Calu3 (cell line): Measurements from ENCODE around the gene TM7SF2. TPM values are rescaled to one million over a fixed set of nuclear protein-coding genes. Genes with fewer than 3 reads are reported as not detected.

Experiments
- BruUV-seq: library from RNA; stranded (reverse); fragments of 400-500 nt; replicated peaks from 2 replicates; lab custom pipeline; 2021; lab: Mats Ljungman, UMichigan
- CTCF ChIA-PET: fragments of 300-600 bp; sonication (Branson Sonifier 250); formaldehyde crosslinking; loops from one replicate; lab custom pipeline; 2022; ENCODE audit warnings: antibody characterized with exemption; lab: Charles Lee
- DNase-seq: peaks from one replicate; pipeline ENCODE4 v3.0.0; 2022
- H3K27ac Mint-ChIP-seq: one replicate; pipeline ENCODE4 v1.8.0; 2022; ENCODE audit warnings: mixed read lengths; ENCODE audit not compliant: unreplicated experiment
- H3K27me3 Mint-ChIP-seq: one replicate; pipeline ENCODE4 v1.8.0; 2022; ENCODE audit warnings: mixed read lengths; ENCODE audit not compliant: unreplicated experiment
- H3K36me3 Mint-ChIP-seq: one replicate; pipeline ENCODE4 v1.8.0; 2022; ENCODE audit warnings: mild to moderate bottlenecking, moderate library complexity, mixed read lengths; ENCODE audit not compliant: insufficient read depth, unreplicated experiment
- H3K4me1 Mint-ChIP-seq: one replicate; pipeline ENCODE4 v1.8.0; 2022; ENCODE audit warnings: mild to moderate bottlenecking, low read depth, mixed read lengths; ENCODE audit not compliant: unreplicated experiment
- H3K4me3 Mint-ChIP-seq: one replicate; pipeline ENCODE4 v1.8.0; 2022; ENCODE audit warnings: mild to moderate bottlenecking, low read depth, moderate library complexity, mixed read lengths; ENCODE audit not compliant: unreplicated experiment
- H3K9me3 Mint-ChIP-seq: one replicate; pipeline ENCODE4 v1.8.0; 2022; ENCODE audit warnings: low read depth, mixed read lengths; ENCODE audit not compliant: unreplicated experiment
- CTCF ChIP-seq: fragments of 200-600 bp; IDR thresholded peaks from one replicate; pipeline ENCODE4 v1.8.0; 2022; ENCODE audit warnings: antibody characterized with exemption; ENCODE audit not compliant: unreplicated experiment
- intact Hi-C: fragments of 100-400 bp; cut with micrococcal nuclease; formaldehyde crosslinking; loops from one replicate; pipeline ENCODE4 v1.10.0; 2022; ENCODE audit not compliant: unreplicated experiment
- total RNA-seq: library from RNA; stranded (reverse); gene quantifications from 2 replicates; pipeline ENCODE4 v1.2.3, GENCODE V29; 2022

TM7SF2 gene
- total RNA-seq, 1 experiment from 2014 or later = 41.2 TPM

GRCh38 chr11:65115361-65116082 lies 3.9 kb downstream of the TM7SF2 start:
- no peaks in the 10 kb centered on the region for H3K9me3 Mint-ChIP-seq
- H3K27me3 Mint-ChIP-seq = no peaks in the 10 kb centered on the region
- BruUV-seq = no TSS peak
- no peak overlapping the region for H3K27ac Mint-ChIP-seq
- peaks cover 40% of the 10 kb centered on the region for H3K4me1 Mint-ChIP-seq
- DNase-seq = no peak
- H3K36me3 Mint-ChIP-seq = peaks cover 88% of the 10 kb centered on the region
- CTCF ChIA-PET = interaction anchor here (0.6 kb wide), 1 partner anchor 160 kb away, joined by 7 read pairs; no protein-coding TSS in a partner anchor
- H3K4me3 Mint-ChIP-seq = peak overlapping the region; percentile 82
- no peak for TF ChIP-seq CTCF
- intact Hi-C loops = loop anchor here (5.0 to 10.0 kb wide), 2 partner anchors 271 to 328 kb away; partner anchors contain the start of gene CDC42BPG

- Mint-ChIP-seq H3K4me3 (peak overlapping the region; percentile 82), H3K9me3 (no peaks in the 10 kb centered on the region), H3K27ac (peak overlapping the region; percentile 90), H3K36me3 (peaks cover 90% of the 10 kb centered on the region), H3K27me3 (no peaks in the 10 kb centered on the region), H3K4me1 (peaks cover 36% of the 10 kb centered on the region)
- peak; percentile 48 for DNase-seq
- intact Hi-C loops = loop anchor here (5.0 to 10.0 kb wide), 2 partner anchors 272 to 329 kb away; partner anchors contain the start of gene CDC42BPG
- TF ChIP-seq CTCF = no peak
- CTCF ChIA-PET = interaction anchor here (1.2 to 1.4 kb wide), 2 partner anchors 65 to 89 kb away, joined by 3 to 8 read pairs; partner anchors contain the start of genes CAPN1 and SNX15
- no TSS peak for BruUV-seq
Measured at GRCh38 chr11:65116370-65117205, 4.9 kb downstream of the TM7SF2 start.

DNA sequence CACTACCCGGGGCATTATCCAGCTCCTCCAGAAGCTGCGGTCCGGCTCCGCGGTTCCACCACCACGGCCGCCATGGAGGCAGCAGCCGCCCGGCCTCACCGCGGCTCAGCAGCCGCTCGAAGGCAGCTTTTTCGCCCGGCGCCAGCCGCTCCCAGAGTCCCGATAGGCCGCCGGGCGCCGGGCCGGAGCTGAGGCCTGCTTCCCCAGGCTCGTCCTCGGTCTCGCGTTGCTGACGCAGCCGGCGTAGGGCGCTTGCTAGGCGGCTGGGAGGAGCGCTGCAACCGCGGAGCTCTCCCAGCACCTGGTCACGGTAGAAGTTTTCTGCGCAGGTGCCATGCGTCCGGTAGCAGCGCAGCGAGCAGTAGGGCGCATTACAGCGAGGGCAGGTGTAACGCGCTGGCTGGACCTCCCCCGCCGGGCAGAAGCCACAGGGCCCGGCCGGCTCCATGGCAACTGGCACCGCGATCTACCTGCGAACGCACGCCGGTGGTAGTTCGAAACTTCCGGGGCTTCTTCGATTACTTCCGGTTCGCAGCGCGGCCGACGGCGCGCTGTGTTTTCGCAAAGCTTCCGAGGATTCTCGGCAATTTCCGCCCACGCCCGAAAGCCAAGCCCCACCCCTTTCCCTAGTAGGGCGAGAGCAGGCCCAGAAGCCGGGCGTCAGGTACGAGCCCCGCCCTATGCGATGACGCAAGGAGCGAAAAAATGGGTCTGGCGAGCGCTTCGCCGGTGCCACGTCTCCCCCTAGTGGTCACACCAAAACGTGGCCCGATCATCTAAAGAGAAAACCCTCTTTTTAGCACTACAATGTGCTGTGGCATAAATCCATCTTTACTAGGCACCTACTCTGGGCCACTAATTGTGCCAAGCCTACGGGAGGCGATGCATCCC lies 5.8 kb downstream of the TM7SF2 start, which contains the start of gene ZNHIT2:
Gene ZNHIT2 (minus strand): TSS at position 496 of the 891 bp plus-strand sequence. CDS start 48 bp downstream, at position 448.
- H3K9me3 Mint-ChIP-seq = no peaks in the 10 kb centered on the region
- H3K4me1 Mint-ChIP-seq = peaks cover 31% of the 10 kb centered on the region
- peak; percentile 88 for TF ChIP-seq CTCF
- CTCF ChIA-PET = interaction anchor here (0.6 to 1.4 kb wide), 5 partner anchors 7 to 90 kb away, joined by 3 to 8 read pairs (median 6); partner anchors contain the start of genes CAPN1 and SNX15
- peaks cover 90% of the 10 kb centered on the region for H3K36me3 Mint-ChIP-seq
- no peaks in the 10 kb centered on the region for H3K27me3 Mint-ChIP-seq
- intact Hi-C loops = loop anchor here (5.0 to 10.0 kb wide), 2 partner anchors 273 to 330 kb away; partner anchors contain the start of gene CDC42BPG
- peak within 1 kb of the TSS; percentile 82 for H3K4me3 Mint-ChIP-seq
- peak within 1 kb of the TSS; percentile 90 for H3K27ac Mint-ChIP-seq
- DNase-seq = peak; percentile 99
- no TSS peak for BruUV-seq
